ENCODE data around the gene KCTD5. TPM values are rescaled to one million over a fixed set of nuclear protein-coding genes. Genes with fewer than 3 reads are reported as not detected.

Gene KCTD5
- 36.5 and 56.4 TPM in 2 replicates for total RNA-seq

GRCh38 chr16:2682209-2683021, at the start of gene KCTD5:
TSS of gene KCTD5 (plus strand) at chr16:2682523. CDS start at chr16:2682549, 26 bp downstream.

GRCh38 chr16:2720064-2720457, 37.7 kb downstream of the KCTD5 start, which contains the start of gene PRSS27:
TSS of gene PRSS27 (minus strand) at chr16:2720224. CDS start at chr16:2720160, 64 bp downstream.

GRCh38 chr16:2752035-2752849, 69.9 kb downstream of the KCTD5 start, which contains the start of gene SRRM2:
TSS of gene SRRM2 (plus strand) at chr16:2752638. CDS start at chr16:2756365, 3,727 bp downstream.

Other genes with a start within 250 kb of the KCTD5 start
- 11.4 and 19.5 TPM in 2 replicates for gene TEDC2, start 222.4 kb upstream of the KCTD5 start, total RNA-seq
- gene NTN3, start 211.2 kb upstream of the KCTD5 start, total RNA-seq = 0.14 TPM in 1 of 2 replicates, not detected in the other
- gene TBC1D24, start 207.4 kb upstream of the KCTD5 start, total RNA-seq = 5.8 and 6.2 TPM in 2 replicates
- gene ATP6V0C, start 168.6 kb upstream of the KCTD5 start, total RNA-seq = 53.2 and 62.1 TPM in 2 replicates
- 19.3 and 38.5 TPM in 2 replicates for gene AMDHD2, start 162.2 kb upstream of the KCTD5 start, total RNA-seq
- gene CEMP1, start 151.1 kb upstream of the KCTD5 start, total RNA-seq = not detected in 2 replicates
- 11.8 and 18.5 TPM in 2 replicates for gene PDPK1, start 144.5 kb upstream of the KCTD5 start, total RNA-seq
- gene PRSS27, start 37.7 kb downstream of the KCTD5 start, total RNA-seq = 4.4 and 5.3 TPM in 2 replicates
- gene SRRM2, start 70.1 kb downstream of the KCTD5 start, total RNA-seq = 60.4 and 103 TPM in 2 replicates
- gene ELOB, start 94.8 kb downstream of the KCTD5 start, total RNA-seq = 367 and 643 TPM in 2 replicates
- gene PRSS33, start 105.0 kb downstream of the KCTD5 start, total RNA-seq = not detected in 2 replicates
- gene PRSS41, start 115.9 kb downstream of the KCTD5 start, total RNA-seq = not detected in 2 replicates
- 3.4 and 7.5 TPM in 2 replicates for gene PRSS21, start 134.7 kb downstream of the KCTD5 start, total RNA-seq
- gene ZG16B, start 147.8 kb downstream of the KCTD5 start, total RNA-seq = 3.0 and 3.2 TPM in 2 replicates
- 21.6 and 23.4 TPM in 2 replicates for gene PRSS22, start 175.6 kb downstream of the KCTD5 start, total RNA-seq
- gene FLYWCH2, start 200.7 kb downstream of the KCTD5 start, total RNA-seq = 74.3 and 115 TPM in 2 replicates
- gene FLYWCH1, start 229.4 kb downstream of the KCTD5 start, total RNA-seq = 38.6 and 46.0 TPM in 2 replicates

Data from airway epithelial cell (primary cell).